ENCODE measurements around the gene PIK3AP1. TPM values are rescaled to one million over a fixed set of nuclear protein-coding genes. Genes with fewer than 3 reads are reported as not detected.

The PIK3AP1 gene
- total RNA-seq, 1 donor from 2014 or later: 4.2 TPM

DNA sequence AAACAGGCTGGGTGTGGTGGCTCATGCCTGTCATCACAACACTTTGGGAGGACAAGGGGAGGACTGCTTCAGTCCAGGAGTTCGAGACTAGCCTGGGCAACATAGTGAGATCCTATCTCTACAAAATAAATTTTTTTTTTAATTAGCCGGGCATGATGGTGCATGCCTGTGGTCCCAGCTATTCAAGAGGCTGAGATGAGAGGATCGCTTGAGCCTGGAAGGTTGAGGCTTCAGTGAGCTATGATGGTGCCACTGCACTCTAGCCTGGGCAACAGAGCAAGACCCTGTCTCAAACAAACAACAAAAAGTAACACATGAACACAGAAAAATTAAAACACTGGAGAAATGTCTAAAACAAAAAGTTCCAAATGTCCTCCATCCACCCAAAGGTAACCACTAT, 22.9 kb downstream of the PIK3AP1 start:
- no peak overlapping the region for H3K4me3 ChIP-seq (ENCODE audit: low read depth, low read length)
- TF ChIP-seq, protein P1, sequence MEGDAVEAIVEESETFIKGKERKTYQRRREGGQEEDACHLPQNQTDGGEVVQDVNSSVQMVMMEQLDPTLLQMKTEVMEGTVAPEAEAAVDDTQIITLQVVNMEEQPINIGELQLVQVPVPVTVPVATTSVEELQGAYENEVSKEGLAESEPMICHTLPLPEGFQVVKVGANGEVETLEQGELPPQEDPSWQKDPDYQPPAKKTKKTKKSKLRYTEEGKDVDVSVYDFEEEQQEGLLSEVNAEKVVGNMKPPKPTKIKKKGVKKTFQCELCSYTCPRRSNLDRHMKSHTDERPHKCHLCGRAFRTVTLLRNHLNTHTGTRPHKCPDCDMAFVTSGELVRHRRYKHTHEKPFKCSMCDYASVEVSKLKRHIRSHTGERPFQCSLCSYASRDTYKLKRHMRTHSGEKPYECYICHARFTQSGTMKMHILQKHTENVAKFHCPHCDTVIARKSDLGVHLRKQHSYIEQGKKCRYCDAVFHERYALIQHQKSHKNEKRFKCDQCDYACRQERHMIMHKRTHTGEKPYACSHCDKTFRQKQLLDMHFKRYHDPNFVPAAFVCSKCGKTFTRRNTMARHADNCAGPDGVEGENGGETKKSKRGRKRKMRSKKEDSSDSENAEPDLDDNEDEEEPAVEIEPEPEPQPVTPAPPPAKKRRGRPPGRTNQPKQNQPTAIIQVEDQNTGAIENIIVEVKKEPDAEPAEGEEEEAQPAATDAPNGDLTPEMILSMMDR (conservative IDR thresholded peaks at IDR 0.05; ENCODE audit: low read depth, low read length): no peak
- no peak for DNase-seq (ENCODE audit: low read depth)

DNA sequence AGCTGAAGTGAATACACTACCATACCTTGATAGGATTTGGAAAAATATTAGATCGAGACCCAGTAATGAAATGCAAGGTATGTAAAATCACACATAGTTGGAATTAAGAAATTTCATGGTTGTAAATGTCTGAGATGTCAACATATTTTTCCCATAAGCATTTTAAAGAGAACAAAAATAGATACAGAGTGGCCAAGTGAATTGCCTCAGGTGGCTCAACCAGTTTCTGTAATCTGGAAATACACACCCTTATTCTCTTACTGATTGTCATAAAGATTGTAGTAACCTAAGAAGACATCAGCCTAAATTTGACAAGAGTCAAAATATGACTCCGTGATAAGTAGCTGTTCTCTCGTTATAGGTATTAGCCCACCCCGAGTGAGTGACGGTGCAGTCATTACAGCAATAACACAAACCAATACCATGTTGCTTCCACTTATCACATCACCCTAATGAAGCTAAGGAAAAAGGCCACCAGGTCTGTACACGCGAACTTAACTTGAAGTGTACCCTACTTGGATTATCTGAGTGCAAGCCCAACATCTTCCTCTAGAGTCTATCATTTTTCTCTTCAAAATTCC, 23.4 kb downstream of the PIK3AP1 start:
- TF ChIP-seq, protein P1 (conservative IDR thresholded peaks at IDR 0.05; ENCODE audit: low read depth, low read length): no peak
- DNase-seq (ENCODE audit: low read depth): no peak
- no peak overlapping the region for H3K4me3 ChIP-seq (ENCODE audit: low read depth, low read length)

DNA sequence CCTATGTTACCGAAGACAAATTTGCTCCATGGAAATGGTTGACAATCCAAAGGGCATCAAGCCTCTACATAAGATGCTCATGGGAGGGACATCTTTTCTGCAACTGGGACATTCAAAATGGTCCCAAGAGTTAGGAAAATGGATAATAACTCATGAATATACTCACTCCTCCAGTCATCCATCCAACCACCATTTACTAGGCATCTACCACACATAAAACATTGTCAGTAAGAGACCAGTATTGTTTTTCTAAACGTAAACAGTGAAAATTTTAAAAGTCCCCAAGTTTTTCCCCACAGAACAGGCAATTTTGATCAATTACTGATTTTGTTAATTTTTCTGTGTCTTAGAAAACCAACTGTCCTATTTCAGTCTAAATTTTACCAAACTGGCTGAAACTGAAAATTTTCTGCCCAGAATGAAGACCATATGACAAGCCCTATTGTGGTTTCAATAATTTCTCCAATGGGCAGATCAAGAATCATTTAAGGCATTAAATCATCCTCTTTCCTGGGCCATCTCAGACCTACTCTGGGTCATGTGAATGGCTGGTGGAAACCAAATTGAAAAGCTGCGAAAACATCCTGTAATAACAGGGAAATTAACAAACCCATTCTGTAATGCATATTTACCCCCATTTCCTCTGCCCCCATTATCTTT, 24.2 kb downstream of the PIK3AP1 start:
- no peak overlapping the region for H3K4me3 ChIP-seq (ENCODE audit: low read depth, low read length)
- TF ChIP-seq, protein P1 (conservative IDR thresholded peaks at IDR 0.05; ENCODE audit: low read depth, low read length): no peak

DNA sequence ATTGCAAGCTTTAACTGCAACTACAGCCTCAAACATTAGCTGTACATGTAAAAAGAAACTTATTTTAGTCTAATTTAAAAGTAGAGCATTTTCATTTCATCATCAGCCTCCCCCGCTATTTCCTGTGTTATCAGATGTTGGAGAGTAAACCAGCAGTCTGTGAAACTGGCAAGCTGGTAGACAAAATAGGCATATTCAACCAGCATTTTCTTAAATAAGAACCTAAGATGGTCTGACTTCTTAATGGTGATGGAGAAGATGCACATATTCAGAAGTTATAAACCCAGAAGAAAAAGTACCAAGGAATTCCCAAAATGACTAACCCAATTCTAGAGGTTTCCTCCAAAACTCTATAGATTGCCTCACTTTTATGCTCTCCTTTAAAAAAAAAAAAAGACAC, 24.9 kb downstream of the PIK3AP1 start:
- H3K4me3 ChIP-seq (ENCODE audit: low read depth, low read length): no peak overlapping the region
- TF ChIP-seq, protein P1 (conservative IDR thresholded peaks at IDR 0.05; ENCODE audit: low read depth, low read length): no peak
- no peak for DNase-seq (ENCODE audit: low read depth)

More for the DNA sequence above, 24.2 kb downstream of the PIK3AP1 start:
- no peak for DNase-seq (ENCODE audit: low read depth)

DNA sequence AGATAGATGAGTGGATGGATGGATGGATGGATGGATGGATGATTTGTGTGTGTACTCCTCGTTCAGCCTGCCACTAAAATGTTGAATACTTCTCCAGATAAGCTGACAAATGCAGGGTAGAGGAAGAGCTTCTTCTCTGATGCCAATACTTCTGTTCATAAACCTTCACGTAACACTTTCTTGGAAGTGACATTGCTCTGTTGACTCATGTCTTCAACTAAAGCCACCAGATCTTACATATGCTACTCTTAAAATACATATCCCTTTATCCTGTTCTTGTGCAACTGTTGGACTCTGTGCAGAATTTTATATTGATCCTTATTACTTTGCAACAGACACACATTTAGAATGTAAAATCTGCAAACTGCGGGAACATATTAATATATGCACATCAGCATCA, 26.9 kb downstream of the PIK3AP1 start:
- TF ChIP-seq, protein P1 (conservative IDR thresholded peaks at IDR 0.05; ENCODE audit: low read depth, low read length): no peak
- DNase-seq (ENCODE audit: low read depth): no peak
- H3K4me3 ChIP-seq (ENCODE audit: low read depth, low read length): no peak overlapping the region

DNA sequence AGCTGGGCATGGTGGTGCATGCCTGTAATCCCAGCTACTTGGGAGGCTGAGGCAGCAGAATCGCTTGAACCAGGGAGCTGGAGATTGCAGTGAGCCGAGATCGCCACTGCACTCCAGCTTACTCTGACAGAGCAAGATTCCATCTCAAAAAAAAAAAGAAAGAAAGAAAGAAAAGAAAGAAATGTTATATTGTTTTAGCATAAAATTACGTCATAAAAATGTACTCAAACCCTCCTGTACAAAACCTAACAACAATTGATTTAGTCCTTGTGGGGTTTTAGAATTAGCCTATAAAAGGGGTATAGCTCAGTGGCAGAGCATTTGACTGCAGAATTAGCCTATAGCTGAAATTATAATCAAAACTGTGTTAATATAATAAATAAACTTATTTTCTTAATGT, 27.9 kb downstream of the PIK3AP1 start:
- no peak for DNase-seq (ENCODE audit: low read depth)
- TF ChIP-seq, protein P1 (conservative IDR thresholded peaks at IDR 0.05; ENCODE audit: low read depth, low read length): no peak
- no peak overlapping the region for H3K4me3 ChIP-seq (ENCODE audit: low read depth, low read length)

DNA sequence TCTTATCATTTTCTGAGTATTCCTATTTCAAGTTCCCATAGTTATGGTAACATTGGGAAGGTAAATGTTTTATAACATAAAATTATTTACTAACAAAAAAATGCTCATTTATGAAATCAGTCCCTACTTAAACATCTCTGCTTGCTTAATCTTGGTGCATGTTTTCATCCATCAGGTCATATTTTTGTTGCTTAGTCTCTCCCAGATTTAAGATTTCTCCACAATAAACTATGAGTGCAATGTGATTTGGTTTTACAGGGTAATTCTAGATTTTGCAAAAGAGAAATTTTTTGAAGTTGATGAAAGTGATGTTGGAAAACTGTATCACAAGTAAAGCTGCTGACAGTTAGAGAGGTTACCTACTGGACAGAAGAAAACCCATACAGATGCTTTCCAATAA, 28.6 kb downstream of the PIK3AP1 start:
- DNase-seq (ENCODE audit: low read depth): no peak
- H3K4me3 ChIP-seq (ENCODE audit: low read depth, low read length): no peak overlapping the region
- TF ChIP-seq, protein P1 (conservative IDR thresholded peaks at IDR 0.05; ENCODE audit: low read depth, low read length): no peak

Measured in epithelial cell of proximal tubule (primary cell).